ENCODE data around the gene RETSAT. TPM values are rescaled to one million over a fixed set of nuclear protein-coding genes. Genes with fewer than 3 reads are reported as not detected.
A peak's percentile ranks its signal among the peaks of the same experiment; 100 is the strongest.

Gene RETSAT
- total and polyA plus RNA-seq, 2 of the 13 experiments (the other 11 are each of a cell fraction or from before 2014, with no cell fraction given): 46.7 to 61.0 TPM

- no peak for TF ChIP-seq GRHL1 (CRISPR knock-in tag; conservative IDR thresholded peaks at IDR 0.05)
- TF ChIP-seq PAWR (CRISPR knock-in tag; IDR thresholded peaks at IDR 0.05; ENCODE audit: borderline replicate concordance): peak; percentile 96
- TF ChIP-seq ONECUT2 (CRISPR knock-in tag; IDR thresholded peaks at IDR 0.05): peak; percentile 74
- no peak for TF ChIP-seq PLRG1 (conservative IDR thresholded peaks at IDR 0.05)
- peak; percentile 42; the same call in 1 of the 2 replicates for TF ChIP-seq DPF2 (CRISPR knock-in tag; IDR thresholded peaks at IDR 0.05; ENCODE audit: borderline replicate concordance, low read depth)
- TF ChIP-seq FOXA1 (IDR thresholded peaks at IDR 0.05): no peak
- TF ChIP-seq FOXA1 (CRISPR knock-in tag; IDR thresholded peaks at IDR 0.05): 0 out of 2 replicates have a peak, but pooled peaks have one; percentile 23
- no peak for TF ChIP-seq ATM (IDR thresholded peaks at IDR 0.05; ENCODE audit: borderline replicate concordance)
- TF ChIP-seq ZNF30 (CRISPR knock-in tag; IDR thresholded peaks at IDR 0.05): 0 out of 2 replicates have a peak, but pooled peaks have one; percentile 20
- peak; percentile 99 for TF ChIP-seq ZFX (CRISPR knock-in tag; IDR thresholded peaks at IDR 0.05; ENCODE audit: low read depth)
- peak; percentile 28; the same call in 1 of the 2 replicates for TF ChIP-seq ZNF33A (CRISPR knock-in tag; IDR thresholded peaks at IDR 0.05; ENCODE audit: borderline replicate concordance)
- no peak for TF ChIP-seq HNRNPH1 (optimal IDR thresholded peaks at IDR 0.05; ENCODE audit: low read depth, low read length)
- peak; percentile 82; the same call in 1 of the 2 replicates for TF ChIP-seq PREB (CRISPR knock-in tag; IDR thresholded peaks at IDR 0.05)
- no peak; the same call in 1 of the 2 replicates for TF ChIP-seq THYN1 (CRISPR knock-in tag; IDR thresholded peaks at IDR 0.05; ENCODE audit: borderline replicate concordance, low read depth)
- TF ChIP-seq ZFP1 (CRISPR knock-in tag; IDR thresholded peaks at IDR 0.05): peak; percentile 74; the same call in 1 of the 2 replicates
- TF ChIP-seq ZMYM3 (CRISPR knock-in tag; IDR thresholded peaks at IDR 0.05): peak; percentile 62; the same call in 1 of the 2 replicates
- TF ChIP-seq, protein P1, sequence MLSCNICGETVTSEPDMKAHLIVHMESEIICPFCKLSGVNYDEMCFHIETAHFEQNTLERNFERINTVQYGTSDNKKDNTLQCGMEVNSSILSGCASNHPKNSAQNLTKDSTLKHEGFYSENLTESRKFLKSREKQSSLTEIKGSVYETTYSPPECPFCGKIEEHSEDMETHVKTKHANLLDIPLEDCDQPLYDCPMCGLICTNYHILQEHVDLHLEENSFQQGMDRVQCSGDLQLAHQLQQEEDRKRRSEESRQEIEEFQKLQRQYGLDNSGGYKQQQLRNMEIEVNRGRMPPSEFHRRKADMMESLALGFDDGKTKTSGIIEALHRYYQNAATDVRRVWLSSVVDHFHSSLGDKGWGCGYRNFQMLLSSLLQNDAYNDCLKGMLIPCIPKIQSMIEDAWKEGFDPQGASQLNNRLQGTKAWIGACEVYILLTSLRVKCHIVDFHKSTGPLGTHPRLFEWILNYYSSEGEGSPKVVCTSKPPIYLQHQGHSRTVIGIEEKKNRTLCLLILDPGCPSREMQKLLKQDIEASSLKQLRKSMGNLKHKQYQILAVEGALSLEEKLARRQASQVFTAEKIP (CRISPR knock-in tag; IDR thresholded peaks at IDR 0.05; ENCODE audit: borderline replicate concordance): no peak
- TF ChIP-seq ZBTB20 (CRISPR knock-in tag; IDR thresholded peaks at IDR 0.05; ENCODE audit: borderline replicate concordance, low read depth): peak; percentile 59
- 0 out of 2 replicates have a peak, but pooled peaks have one; percentile 78 for TF ChIP-seq ZNF879 (CRISPR knock-in tag; IDR thresholded peaks at IDR 0.05)
- TF ChIP-seq ZNF383 (CRISPR knock-in tag; IDR thresholded peaks at IDR 0.05; ENCODE audit: borderline replicate concordance): peak; percentile 98; the same call in 1 of the 2 replicates
- 0 out of 2 replicates have a peak, but pooled peaks have one; percentile 87 for TF ChIP-seq BRD4 (CRISPR knock-in tag; IDR thresholded peaks at IDR 0.05)
- TF ChIP-seq KDM3A (CRISPR knock-in tag; IDR thresholded peaks at IDR 0.05; ENCODE audit: low read depth): peak; percentile 92
- TF ChIP-seq GPN1 (CRISPR knock-in tag; IDR thresholded peaks at IDR 0.05; ENCODE audit: borderline replicate concordance): no peak; the same call in 1 of the 2 replicates
- peak in 1 of 2 experiments; percentile 25; a peak in 1 of 4 replicates for TF ChIP-seq ATF4 (CRISPR knock-in tag; IDR thresholded peaks at IDR 0.05)
- TF ChIP-seq SP1 (IDR thresholded peaks at IDR 0.05): no peak
- peak; percentile 37 for TF ChIP-seq SP1 (CRISPR knock-in tag; IDR thresholded peaks at IDR 0.05)
Measured at GRCh38 chr2:85354286-85355072, at the start of gene RETSAT, which contains the start of gene ELMOD3 (continued).

Data from HepG2 (cell line).